Keratinocyte (primary cell): ENCODE results near the gene NR1H2. TPM values are rescaled to one million over a fixed set of nuclear protein-coding genes. Genes with fewer than 3 reads are reported as not detected.

Source experiments
- DNase-seq: peaks from one replicate; pipeline ENCODE4 v3.0.0-alpha.2; 2011; ENCODE audit warnings: low read depth, missing footprints, low spot score
- FAIRE-seq: peaks from 2 replicates; lab custom pipeline; 2011; peaks lifted over from hg19 to GRCh38; lab: Jason Lieb, UNC
- H2AFZ ChIP-seq: 2 replicates; pipeline ENCODE4 v1.6.0; 2012; ENCODE audit warnings: low read length, control low read depth, inconsistent platforms; ENCODE audit not compliant: control insufficient read depth
- H3K27ac ChIP-seq: 2 replicates; pipeline ENCODE4 v1.5.1; 2011; ENCODE audit warnings: low read length; ENCODE audit not compliant: control insufficient read depth, insufficient read depth
- H3K27me3 ChIP-seq: 3 replicates; pipeline ENCODE4 v1.6.0; 2011; ENCODE audit warnings: low read length; ENCODE audit not compliant: control insufficient read depth, insufficient read depth; ENCODE audit errors: extremely low read depth
- H3K36me3 ChIP-seq, 2 experiments: 2 replicates in 1 of 2; 3 replicates in 1 of 2; pipeline ENCODE4 v1.5.1; 2011; ENCODE audit warnings: low read length in 2 of 2, mild to moderate bottlenecking in 1 of 2; ENCODE audit not compliant: control insufficient read depth in 2 of 2, insufficient read depth in 2 of 2; ENCODE audit errors: extremely low read depth in 1 of 2
- H3K4me1 ChIP-seq: 3 replicates; pipeline ENCODE4 v1.5.1; 2011; ENCODE audit warnings: low read length; ENCODE audit not compliant: control insufficient read depth, insufficient read depth; ENCODE audit errors: extremely low read depth
- H3K4me2 ChIP-seq: 3 replicates; pipeline ENCODE4 v1.6.0; 2011; ENCODE audit warnings: low read depth, low read length; ENCODE audit not compliant: control insufficient read depth, insufficient read depth; ENCODE audit errors: extremely low read depth
- H3K4me3 ChIP-seq, 3 experiments: fragments of 200-600 bp in 1 of 3; sonication (generic) in 1 of 3; 2 replicates in 2 of 3; 3 replicates in 1 of 3; pipeline ENCODE4 v1.5.1; 2011 to 2016; ENCODE audit warnings: low read length in 3 of 3, mild to moderate bottlenecking in 3 of 3, control low read depth in 2 of 3, inconsistent platforms in 1 of 3, low read depth in 1 of 3, mixed read lengths in 1 of 3, mixed run types in 1 of 3, moderate library complexity in 1 of 3; ENCODE audit not compliant: control insufficient read depth in 2 of 3, insufficient read depth in 2 of 3; ENCODE audit errors: extremely low read depth in 1 of 3
- H3K79me2 ChIP-seq: 2 replicates; pipeline ENCODE4 v1.6.0; 2012; ENCODE audit warnings: low read length; ENCODE audit not compliant: control insufficient read depth, insufficient read depth
- H3K9ac ChIP-seq: 3 replicates; pipeline ENCODE4 v1.6.0; 2011; ENCODE audit warnings: low read length; ENCODE audit not compliant: control insufficient read depth, insufficient read depth; ENCODE audit errors: extremely low read depth
- H3K9me1 ChIP-seq: 3 replicates; pipeline ENCODE4 v1.6.0; 2011; ENCODE audit warnings: low read length; ENCODE audit not compliant: control insufficient read depth, insufficient read depth; ENCODE audit errors: extremely low read depth
- H3K9me3 ChIP-seq: 2 replicates; pipeline ENCODE4 v1.5.1; 2012; ENCODE audit warnings: low read depth, low read length; ENCODE audit not compliant: control insufficient read depth
- H4K20me1 ChIP-seq: 3 replicates; pipeline ENCODE4 v1.6.0; 2011; ENCODE audit warnings: low read length; ENCODE audit not compliant: control insufficient read depth, insufficient read depth; ENCODE audit errors: extremely low read depth
- CTCF ChIP-seq, 3 experiments: IDR thresholded peaks in 1 of 3; conservative IDR thresholded peaks in 1 of 3; optimal IDR thresholded peaks in 1 of 3; 2 replicates in 2 of 3; 3 replicates in 1 of 3; pipeline versions ENCODE3 to v1.5.1; 2011; ENCODE audit warnings: low read length in 3 of 3, mild to moderate bottlenecking in 3 of 3, moderate library complexity in 2 of 3, control low read depth in 1 of 3, inconsistent platforms in 1 of 3; ENCODE audit not compliant: insufficient read depth in 2 of 3; ENCODE audit errors: extremely low read depth in 1 of 3
- EZH2 ChIP-seq: IDR thresholded peaks from one replicate; pipeline ENCODE4 v1.6.1; 2012; ENCODE audit warnings: inconsistent platforms, mild to moderate bottlenecking, low read length, moderate library complexity
- dilution Hi-C: fragments of 300-500 bp; cut with MboI; formaldehyde crosslinking; loops from one replicate; pipeline ENCODE4 v1.7.0; 2020; ENCODE audit warnings: low sequenced_read_pairs; ENCODE audit not compliant: extremely low pct_ligation_motif_present
- polyA plus RNA-seq, 5 experiments: library from polyadenylated mRNA; depleted of rRNA in 3 of 5; stranded (reverse) in 3 of 5; stranded (forward) in 1 of 5; unstranded in 1 of 5; fragments of >200 nt; gene quantifications; 1 replicate in 1 of 5; 2 replicates in 3 of 5; 3 replicates in 1 of 5; pipeline versions ENCODE4 v1.2.1 to v1.2.3, GENCODE V29; 2011 to 2012; ENCODE audit warnings: missing spikeins in 2 of 5, low read depth in 1 of 5, low replicate concordance in 1 of 5

Gene NR1H2
- polyA plus RNA-seq, 1 donor (not counting 4 experiments of a cell fraction or from before 2014, with no cell fraction given): 19.5 TPM

GRCh38 chr19:50399368-50399745, 23.1 kb downstream of the NR1H2 start:
- FAIRE-seq (no peak), DNase-seq (no peak)
- no peak overlapping the region for H3K27ac ChIP-seq
- H2AFZ ChIP-seq: no peak overlapping the region
- dilution Hi-C loops: no loop called here
- no peak for TF ChIP-seq CTCF (optimal IDR thresholded peaks at IDR 0.05 in 1 of 3, IDR thresholded peaks at IDR 0.05 in 1 of 3, conservative IDR thresholded peaks at IDR 0.05 in 1 of 3; ENCODE audit: extremely low read depth in 1 of 3, insufficient read depth in 2 of 3, low read length in 3 of 3)
- TF ChIP-seq EZH2: no peak
- H3K9ac ChIP-seq: no peak overlapping the region
- no peaks in the 10 kb centered on the region for H3K4me1 ChIP-seq
- no peak overlapping the region for H3K4me3 ChIP-seq
- no peaks in the 10 kb centered on the region for H3K27me3 ChIP-seq
- H4K20me1 ChIP-seq: no peaks in the 10 kb centered on the region
- H3K4me2 ChIP-seq: no peak overlapping the region
- peaks cover 0 to 8% of the 10 kb centered on the region in 2 experiments for H3K36me3 ChIP-seq
- H3K79me2 ChIP-seq: peaks cover 10% of the 10 kb centered on the region
- no peaks in the 10 kb centered on the region for H3K9me1 ChIP-seq
- no peaks in the 10 kb centered on the region for H3K9me3 ChIP-seq

- Histone ChIP-seq H3K4me1 (no peaks in the 10 kb centered on the region), H3K79me2 (peaks cover 6% of the 10 kb centered on the region), H3K4me3 (no peak overlapping the region), H3K36me3 (peaks cover 0 to 11% of the 10 kb centered on the region in 2 experiments), H4K20me1 (no peaks in the 10 kb centered on the region), H3K27ac (no peak overlapping the region), H3K27me3 (no peaks in the 10 kb centered on the region), H3K4me2 (no peak overlapping the region), H2AFZ (no peak overlapping the region), H3K9ac (no peak overlapping the region), H3K9me1 (no peaks in the 10 kb centered on the region), H3K9me3 (no peaks in the 10 kb centered on the region)
- DNase-seq: no peak
- no peak for FAIRE-seq
- no peak for TF ChIP-seq EZH2
- no peak for TF ChIP-seq CTCF (optimal IDR thresholded peaks at IDR 0.05 in 1 of 3, IDR thresholded peaks at IDR 0.05 in 1 of 3, conservative IDR thresholded peaks at IDR 0.05 in 1 of 3; ENCODE audit: extremely low read depth in 1 of 3, insufficient read depth in 2 of 3, low read length in 3 of 3)
- dilution Hi-C loops: no loop called here
These were observed 25.6 kb downstream of the NR1H2 start for GRCh38 chr19:50401605-50402450.
